Kidney (tissue), 14 donors: ENCODE measurements around the gene GAMT. TPM values are rescaled to one million over a fixed set of nuclear protein-coding genes. Genes with fewer than 3 reads are reported as not detected.

Experiments used
- DNase-seq, 5 donors: peaks; one replicate each; pipeline ENCODE4 v3.0.0-alpha.2; 2013 to 2020
- FAIRE-seq: peaks from 2 replicates; lab custom pipeline; 2012; peaks lifted over from hg19 to GRCh38; lab: Jason Lieb, UNC
- H3K27ac ChIP-seq, 2 donors: one replicate each; pipeline ENCODE4 v1.7.0; 2013; ENCODE audit warnings: low read depth in 2 of 2, low read length in 2 of 2, inconsistent platforms in 1 of 2
- H3K27me3 ChIP-seq: one replicate; pipeline ENCODE4 v1.7.1; 2013; ENCODE audit warnings: low read length, inconsistent platforms; ENCODE audit not compliant: control insufficient read depth, insufficient read depth
- H3K36me3 ChIP-seq, 3 donors: one replicate each; pipeline versions ENCODE4 v1.7.0 to v1.7.1; 2013; ENCODE audit warnings: low read length in 3 of 3, control low read depth in 1 of 3, inconsistent platforms in 1 of 3; ENCODE audit not compliant: insufficient read depth in 3 of 3, control insufficient read depth in 2 of 3
- H3K4me1 ChIP-seq, 3 donors: one replicate each; pipeline versions ENCODE4 v1.7.0 to v1.7.1; 2013; ENCODE audit warnings: low read length in 3 of 3, inconsistent platforms in 1 of 3, low read depth in 1 of 3; ENCODE audit not compliant: control insufficient read depth in 2 of 3, insufficient read depth in 2 of 3
- H3K4me3 ChIP-seq, 3 donors: one replicate each; pipeline versions ENCODE4 v1.7.0 to v1.8.1; 2013; ENCODE audit warnings: low read length in 3 of 3, control low read depth in 1 of 3, inconsistent platforms in 1 of 3
- H3K9ac ChIP-seq, 3 donors: one replicate each; pipeline versions ENCODE4 v1.7.0 to v1.7.1; 2013; ENCODE audit warnings: low read length in 3 of 3, control low read depth in 1 of 3, inconsistent platforms in 1 of 3
- H3K9me3 ChIP-seq, 3 donors: one replicate each; pipeline versions ENCODE4 v1.7.0 to v1.7.1; 2013; ENCODE audit warnings: low read length in 3 of 3, control low read depth in 1 of 3, inconsistent platforms in 1 of 3; ENCODE audit not compliant: control insufficient read depth in 2 of 3, insufficient read depth in 1 of 3
- CTCF ChIP-seq: IDR thresholded peaks from 3 replicates; pipeline ENCODE4 v1.5.1; 2012; ENCODE audit warnings: mild to moderate bottlenecking, moderate library complexity, borderline replicate concordance; ENCODE audit not compliant: insufficient read depth; ENCODE audit errors: extremely low read depth
- intact Hi-C: fragments of 100-400 bp; cut with DNase I; formaldehyde crosslinking; loops from one replicate; pipeline ENCODE4 v1.11.1; 2022
- polyA plus RNA-seq: library from polyadenylated mRNA; stranded (reverse); fragments of 350-450 nt; fragmentation: Illumina TruSeq; extraction: RNeasy Lipid Tissue Mini Kit (QIAGEN cat#74804); gene quantifications from one replicate; pipeline ENCODE4 v1.2.3, GENCODE V29; 2014; ENCODE audit warnings: low read depth, low replicate concordance; ENCODE audit not compliant: insufficient read depth
- total RNA-seq: library from RNA; stranded (reverse); fragmentation: NEBNext Ultra II Directional; extraction: Animal tissue kit (Norgen Biotek cat#: 25700); gene quantifications from one replicate; pipeline ENCODE4 v1.2.1, GENCODE V29; 2021
- donor health status: control.
- donor health status: control.
- donor health status: control.
- donor health status: control.
- donor health status: control.
- donor health status: DM: yes; HTN: yes; CAD: no.
- donor health status: Normal renal cell carcinoma (clear cell type).

Gene GAMT
- total and polyA plus RNA-seq, 2 donors from 2014 or later, result 16.3 to 209 TPM

- peak in 1 of 5 donors; percentile 41 for DNase-seq
Measured at GRCh38 chr19:1434577-1435060, 33.3 kb upstream of the GAMT start.

GRCh38 chr19:1434040-1434366, 32.7 kb upstream of the GAMT start:
- Histone ChIP-seq H3K9ac (no peak overlapping the region), H3K27me3 (no peaks in the 10 kb centered on the region), H3K27ac (no peak overlapping the region), H3K36me3 (peaks cover 0 to 20% (median 12%) of the 10 kb centered on the region in 3 donors), H3K4me3 (no peak overlapping the region), H3K4me1 (peaks cover 0 to 6% (median 0%) of the 10 kb centered on the region in 3 donors), H3K9me3 (no peaks in the 10 kb centered on the region)
- FAIRE-seq (no peak), DNase-seq (no peak)
- intact Hi-C loops, result no loop called here
- no peak for TF ChIP-seq CTCF

More at GRCh38 chr19:1434577-1435060, 33.3 kb upstream of the GAMT start:
- H3K9ac ChIP-seq, result no peak overlapping the region
- peaks cover 0 to 14% (median 10%) of the 10 kb centered on the region in 3 donors for H3K36me3 ChIP-seq
- H3K9me3 ChIP-seq, result no peaks in the 10 kb centered on the region
- no peak overlapping the region for H3K4me3 ChIP-seq
- H3K27me3 ChIP-seq, result no peaks in the 10 kb centered on the region
- no peak for FAIRE-seq
- intact Hi-C loops, result no loop called here
- H3K4me1 ChIP-seq, result peaks cover 0 to 10% (median 2%) of the 10 kb centered on the region in 3 donors
- no peak overlapping the region for H3K27ac ChIP-seq
- TF ChIP-seq CTCF, result no peak

- no peaks in the 10 kb centered on the region for H3K27me3 ChIP-seq
- DNase-seq (peak in 2 of 5 donors; percentile 45 to 76), FAIRE-seq (no peak)
- no peaks in the 10 kb centered on the region for H3K9me3 ChIP-seq
- H3K4me3 ChIP-seq, result no peak overlapping the region
- peaks cover 0 to 6% (median 0%) of the 10 kb centered on the region in 3 donors for H3K4me1 ChIP-seq
- H3K27ac ChIP-seq, result no peak overlapping the region
- intact Hi-C loops, result no loop called here
- peaks cover 0 to 20% (median 12%) of the 10 kb centered on the region in 3 donors for H3K36me3 ChIP-seq
- TF ChIP-seq CTCF, result no peak
- no peak overlapping the region for H3K9ac ChIP-seq
Measured at GRCh38 chr19:1433119-1434039, 32.0 kb upstream of the GAMT start.
